Measurements from ENCODE around the gene MAPK8IP3.
"Not testable (repeated sequence)": the region's sequence is repeated elsewhere in the genome, so short reads cannot be mapped to it uniquely, and the experiment has no call there.

Gene MAPK8IP3

GRCh38 chr16:1677339-1677738, 28.7 kb upstream of the MAPK8IP3 start:
- DNase-seq (ENCODE audit: low read depth): no peak

- DNase-seq (ENCODE audit: low read depth): peak; percentile 93
Measured at GRCh38 chr16:1677942-1678499, 28.0 kb upstream of the MAPK8IP3 start, which contains the start of gene JPT2. Gene JPT2, plus strand, starts transcription at chr16:1678279. Its CDS starts 34 bp downstream, at chr16:1678313.

GRCh38 chr16:1678500-1679098, 27.4 kb upstream of the MAPK8IP3 start:
- DNase-seq (ENCODE audit: low read depth): peak; percentile 29

- no peak for DNase-seq (ENCODE audit: low read depth)
Measured at GRCh38 chr16:1680361-1680760, 25.6 kb upstream of the MAPK8IP3 start.

- DNase-seq (ENCODE audit: low read depth): no peak
Measured at GRCh38 chr16:1681032-1681431, 25.0 kb upstream of the MAPK8IP3 start.

- DNase-seq (ENCODE audit: low read depth): no peak
Measured at GRCh38 chr16:1687427-1688316, 18.3 kb upstream of the MAPK8IP3 start.

GRCh38 chr16:1688807-1689560, 17.0 kb upstream of the MAPK8IP3 start:
- no peak for DNase-seq (ENCODE audit: low read depth)

GRCh38 chr16:1689853-1690252, 16.1 kb upstream of the MAPK8IP3 start:
- no peak for DNase-seq (ENCODE audit: low read depth)

GRCh38 chr16:1690810-1691209, 15.2 kb upstream of the MAPK8IP3 start:
- DNase-seq (ENCODE audit: low read depth): no peak

GRCh38 chr16:1691276-1691675, 14.7 kb upstream of the MAPK8IP3 start:
- DNase-seq (ENCODE audit: low read depth): no peak

GRCh38 chr16:1691956-1692355, 14.0 kb upstream of the MAPK8IP3 start:
- DNase-seq (ENCODE audit: low read depth): no peak

- no peak for DNase-seq (ENCODE audit: low read depth)
Measured at GRCh38 chr16:1696863-1697262, 9.1 kb upstream of the MAPK8IP3 start.

GRCh38 chr16:1698680-1699079, 7.3 kb upstream of the MAPK8IP3 start:
- no peak for DNase-seq (ENCODE audit: low read depth)

GRCh38 chr16:1700246-1700645, 5.7 kb upstream of the MAPK8IP3 start:
- DNase-seq (ENCODE audit: low read depth): no peak

GRCh38 chr16:1701216-1701878, 4.6 kb upstream of the MAPK8IP3 start:
- DNase-seq (ENCODE audit: low read depth): no peak

GRCh38 chr16:1705324-1705687, 689 bp upstream of the MAPK8IP3 start:
- DNase-seq (ENCODE audit: low read depth): not testable (repeated sequence)

- peak; percentile 40 for DNase-seq (ENCODE audit: low read depth)
Measured at GRCh38 chr16:1706386-1707192, 594 bp downstream of the MAPK8IP3 start.

- no peak for DNase-seq (ENCODE audit: low read depth)
Measured at GRCh38 chr16:1707193-1707790, 1.3 kb downstream of the MAPK8IP3 start.

- DNase-seq (ENCODE audit: low read depth): no peak
Measured at GRCh38 chr16:1708083-1708767, 2.2 kb downstream of the MAPK8IP3 start.

- no peak for DNase-seq (ENCODE audit: low read depth)
Measured at GRCh38 chr16:1708768-1709180, 2.8 kb downstream of the MAPK8IP3 start.

All from stimulated activated CD8-positive, alpha-beta memory T cell treated with anti-CD3 and anti-CD28 coated beads, Interleukin-12 subunit alpha, Interleukin-12 subunit beta, amount 100 ng/mL, for 4 hours (primary cell).